Activated CD4-positive, alpha-beta memory T cell treated with anti-CD3 and anti-CD28 coated beads, Interleukin-2, amount 10 ng/mL, durations not matched to agents 7 days and 5 days (primary cell): ENCODE measurements around the gene HTR1A. TPM values are rescaled to one million over a fixed set of nuclear protein-coding genes. Genes with fewer than 3 reads are reported as not detected.

Experiments used
- CTCF ChIA-PET: fragments of 350-600 bp; sonication (Branson Sonifier 250); formaldehyde crosslinking; loops from one replicate; lab custom pipeline; 2021; ENCODE audit warnings: antibody characterized with exemption, inconsistent platforms; lab: Charles Lee
- POLR2A ChIA-PET: fragments of 350-600 bp; sonication (Branson Sonifier 250); formaldehyde crosslinking; loops from one replicate; lab custom pipeline; 2021; ENCODE audit warnings: antibody characterized with exemption; lab: Charles Lee
- DNase-seq: peaks from one replicate; pipeline ENCODE4 v3.0.0-alpha.2; 2020
- H3K27ac Mint-ChIP-seq: one replicate; pipeline ENCODE4 v1.8.0; 2021; ENCODE audit warnings: mild to moderate bottlenecking, mixed read lengths
- H3K27me3 Mint-ChIP-seq: one replicate; pipeline ENCODE4 v1.8.0; 2021; ENCODE audit warnings: mixed read lengths
- H3K36me3 Mint-ChIP-seq: one replicate; pipeline ENCODE4 v1.8.0; 2021; ENCODE audit warnings: low read depth, mixed read lengths
- H3K4me1 Mint-ChIP-seq: one replicate; pipeline ENCODE4 v1.8.0; 2021; ENCODE audit warnings: mixed read lengths
- H3K4me3 Mint-ChIP-seq: one replicate; pipeline ENCODE4 v1.8.0; 2021; ENCODE audit warnings: mild to moderate bottlenecking, mixed read lengths
- H3K9me3 Mint-ChIP-seq: one replicate; pipeline ENCODE4 v1.8.0; 2021; ENCODE audit warnings: mixed read lengths
- total RNA-seq, 2 experiments: library from RNA; stranded (reverse); gene quantifications; one replicate each; pipeline ENCODE4 v1.2.3, GENCODE V29; 2021

HTR1A gene
- not detected for total RNA-seq

DNA sequence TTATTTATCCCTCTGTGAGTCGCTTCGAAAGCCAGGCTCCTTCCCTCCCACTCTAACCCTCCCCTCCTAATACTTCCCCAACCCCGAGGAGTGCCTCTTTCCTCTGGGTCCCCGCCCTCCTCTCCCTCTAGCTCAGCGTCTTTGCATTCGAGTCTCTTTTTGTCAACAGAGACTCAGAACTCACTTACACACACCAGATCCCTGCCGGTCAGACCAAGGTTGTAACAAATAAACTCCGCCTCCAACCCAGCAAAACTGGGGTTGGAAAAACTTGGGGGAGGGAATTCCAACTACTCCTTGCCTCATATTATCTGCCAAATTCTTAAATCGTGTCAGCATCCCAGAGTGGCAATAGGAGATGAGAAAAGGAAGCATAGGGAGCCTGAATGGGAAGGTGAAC is at the start of gene HTR1A:
HTR1A (minus strand) TSS at position 167 of the 400 bp plus-strand sequence. CDS start 726 bp downstream, outside the sequence.
- CTCF ChIA-PET: no interaction called here

DNA sequence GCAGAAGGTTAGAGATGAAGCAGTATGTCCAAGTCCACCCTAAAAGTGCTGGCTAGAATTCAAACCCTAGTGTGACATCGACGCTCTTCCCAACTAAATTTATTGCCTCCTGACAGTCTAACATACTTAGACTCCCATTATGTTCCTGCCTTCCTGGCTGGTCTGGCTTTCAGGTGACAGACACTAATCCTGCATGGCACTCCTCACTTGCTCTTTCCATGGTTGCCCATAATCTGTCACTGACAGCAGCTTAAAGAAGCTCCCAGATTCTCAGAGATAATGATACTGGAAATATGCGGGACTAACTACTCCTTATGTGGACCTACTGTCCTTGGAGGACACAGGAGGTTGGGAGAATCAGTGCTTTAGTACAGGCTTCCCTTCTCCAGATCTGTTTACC is 41.7 kb upstream of the HTR1A start:
- DNase-seq: no peak
- no peaks in the 10 kb centered on the region for H3K4me1 Mint-ChIP-seq
- POLR2A ChIA-PET: no interaction called here
- no peaks in the 10 kb centered on the region for H3K36me3 Mint-ChIP-seq
- CTCF ChIA-PET: no interaction called here
- no peaks in the 10 kb centered on the region for H3K9me3 Mint-ChIP-seq
- no peak overlapping the region for H3K27ac Mint-ChIP-seq
- no peaks in the 10 kb centered on the region for H3K27me3 Mint-ChIP-seq
- no peak overlapping the region for H3K4me3 Mint-ChIP-seq

More for the DNA sequence above, at the start of gene HTR1A:
- Mint-ChIP-seq H3K4me1 (no peaks in the 10 kb centered on the region), H3K9me3 (peaks cover 3% of the 10 kb centered on the region), H3K27ac (no peak within 1 kb of the TSS), H3K36me3 (no peaks in the 10 kb centered on the region), H3K4me3 (no peak within 1 kb of the TSS), H3K27me3 (peaks cover 16% of the 10 kb centered on the region)
- DNase-seq: no peak
- POLR2A ChIA-PET: no interaction called here

DNA sequence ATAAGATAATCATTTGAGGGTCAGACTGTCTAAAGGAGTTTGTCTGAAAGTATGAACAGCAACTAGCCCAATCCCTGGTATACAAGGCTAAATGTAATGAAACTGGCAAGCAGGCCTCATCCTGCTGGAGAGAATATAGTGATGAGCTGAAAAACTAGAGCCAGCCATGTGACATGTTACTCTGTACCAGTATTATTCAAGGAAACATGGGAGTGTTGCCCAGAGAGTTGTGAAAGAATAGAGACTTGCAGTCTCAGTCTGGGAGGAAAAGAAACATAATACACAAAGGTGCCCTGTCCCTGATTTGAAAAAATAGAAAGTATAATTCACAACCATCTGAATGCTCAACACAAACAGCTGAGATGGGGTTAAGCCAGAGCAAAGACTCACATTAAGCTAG is 37.9 kb upstream of the HTR1A start:
- DNase-seq: no peak
- no peak overlapping the region for H3K4me3 Mint-ChIP-seq
- no peaks in the 10 kb centered on the region for H3K27me3 Mint-ChIP-seq
- no peaks in the 10 kb centered on the region for H3K4me1 Mint-ChIP-seq
- H3K27ac Mint-ChIP-seq: no peak overlapping the region
- ChIA-PET CTCF (no interaction called here), POLR2A (no interaction called here)
- peaks cover 6% of the 10 kb centered on the region for H3K9me3 Mint-ChIP-seq
- H3K36me3 Mint-ChIP-seq: no peaks in the 10 kb centered on the region

DNA sequence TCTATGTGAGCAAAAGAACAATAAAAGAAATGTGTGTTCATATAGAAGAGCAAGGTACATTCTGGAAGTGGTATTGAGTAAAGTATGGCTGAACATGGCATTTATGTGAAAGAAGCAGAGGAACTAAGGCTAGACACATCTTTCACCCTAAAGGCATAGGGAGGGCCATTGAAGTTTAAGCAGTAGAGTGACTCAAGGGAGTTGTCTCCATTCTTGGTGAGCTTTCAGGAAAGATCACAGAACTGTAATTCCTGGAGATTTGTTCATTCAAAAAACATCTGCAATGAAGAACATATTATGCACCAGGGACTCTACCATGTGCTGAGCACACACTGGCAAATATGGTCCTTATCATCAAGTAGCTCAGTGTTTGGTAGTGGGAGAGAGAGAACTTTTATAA is 24.8 kb upstream of the HTR1A start:
- ChIA-PET POLR2A (no interaction called here), CTCF (no interaction called here)
- Mint-ChIP-seq H3K27ac (no peak overlapping the region), H3K27me3 (no peaks in the 10 kb centered on the region), H3K9me3 (no peaks in the 10 kb centered on the region), H3K4me1 (no peaks in the 10 kb centered on the region), H3K36me3 (no peaks in the 10 kb centered on the region), H3K4me3 (no peak overlapping the region)
- no peak for DNase-seq

DNA sequence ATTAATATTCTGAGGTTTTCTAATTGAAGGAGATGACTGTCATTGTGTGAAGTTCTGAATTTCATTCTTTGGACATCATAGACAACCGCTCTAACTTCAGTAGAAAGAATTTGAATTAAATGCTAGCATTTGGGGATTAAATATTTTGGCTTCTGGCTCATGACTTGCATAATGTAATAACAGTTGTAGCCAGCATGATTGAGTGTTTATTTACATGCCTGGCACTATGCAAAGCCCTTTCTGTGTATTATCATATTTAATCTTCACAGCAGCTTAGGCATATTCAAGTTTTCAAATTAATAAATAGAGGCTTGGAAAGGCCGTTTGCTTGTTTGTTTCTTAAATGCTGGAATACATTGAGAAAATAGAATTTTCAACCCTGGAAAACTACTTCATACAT is 19.6 kb upstream of the HTR1A start:
- Mint-ChIP-seq H3K4me1 (no peaks in the 10 kb centered on the region), H3K27ac (no peak overlapping the region), H3K9me3 (peaks cover 10% of the 10 kb centered on the region), H3K4me3 (no peak overlapping the region), H3K36me3 (no peaks in the 10 kb centered on the region), H3K27me3 (no peaks in the 10 kb centered on the region)
- POLR2A ChIA-PET: no interaction called here
- CTCF ChIA-PET: no interaction called here
- no peak for DNase-seq

DNA sequence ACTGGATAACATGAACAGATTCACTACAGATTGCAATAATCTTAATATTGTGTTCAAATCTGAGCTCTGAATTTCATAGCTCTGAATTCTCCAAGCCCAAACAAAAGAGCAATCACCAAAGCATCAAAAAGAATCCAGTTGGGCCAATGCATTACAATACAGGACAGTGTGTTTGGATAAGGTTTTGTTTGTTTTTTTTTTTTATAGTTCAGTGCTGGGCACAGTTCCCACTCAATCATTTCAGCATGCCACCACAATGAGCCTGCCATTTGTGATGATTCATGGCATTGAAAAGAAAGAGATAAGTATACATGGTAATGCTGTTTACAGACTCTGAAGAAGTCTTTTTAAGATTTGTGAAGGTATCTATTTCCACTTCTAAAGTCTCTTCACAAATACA is 1.7 kb upstream of the HTR1A start:
- H3K4me1 Mint-ChIP-seq: no peaks in the 10 kb centered on the region
- CTCF ChIA-PET: no interaction called here

DNA sequence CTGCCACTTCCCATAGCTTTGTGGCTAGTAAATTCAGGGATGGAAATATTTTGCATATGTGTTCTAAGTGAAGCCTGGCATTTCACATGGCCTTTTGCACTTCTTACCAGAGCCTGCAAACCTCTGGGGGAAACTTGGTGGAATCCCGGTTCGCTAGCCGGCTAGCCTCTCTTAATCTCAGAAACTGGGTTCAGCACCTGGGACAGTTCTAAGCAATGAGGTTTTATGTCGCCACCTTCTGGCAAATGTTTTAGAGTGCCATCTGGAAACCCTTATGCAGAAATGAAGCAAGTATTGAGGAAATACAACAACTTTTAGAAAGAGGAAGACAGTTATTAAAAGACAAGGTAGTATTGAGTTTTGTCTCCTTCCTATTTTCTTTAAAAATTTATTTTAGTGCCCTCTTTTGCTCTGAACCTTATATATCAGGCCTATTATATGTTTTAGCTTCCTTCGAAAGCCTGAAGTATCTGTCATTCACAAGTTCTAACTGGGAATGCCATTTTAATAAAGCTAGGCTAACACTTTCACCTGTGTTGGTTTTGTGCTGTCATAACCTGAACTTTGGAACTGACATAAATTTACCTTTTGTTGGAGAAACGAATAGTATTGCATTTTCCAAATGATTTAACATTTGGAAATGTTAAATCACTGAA is 963 bp upstream of the HTR1A start:
- CTCF ChIA-PET: no interaction called here
- H3K4me1 Mint-ChIP-seq: no peaks in the 10 kb centered on the region
- no peak overlapping the region for H3K4me3 Mint-ChIP-seq
- H3K27me3 Mint-ChIP-seq: peaks cover 16% of the 10 kb centered on the region
- no peak overlapping the region for H3K27ac Mint-ChIP-seq
- peaks cover 3% of the 10 kb centered on the region for H3K9me3 Mint-ChIP-seq
- POLR2A ChIA-PET: no interaction called here
- no peaks in the 10 kb centered on the region for H3K36me3 Mint-ChIP-seq
- peak; percentile 24 for DNase-seq

More for the DNA sequence above, 1.7 kb upstream of the HTR1A start:
- Mint-ChIP-seq H3K36me3 (no peaks in the 10 kb centered on the region), H3K4me3 (no peak overlapping the region), H3K27me3 (peaks cover 16% of the 10 kb centered on the region), H3K9me3 (peaks cover 3% of the 10 kb centered on the region), H3K27ac (no peak overlapping the region)
- POLR2A ChIA-PET: no interaction called here
- no peak for DNase-seq

DNA sequence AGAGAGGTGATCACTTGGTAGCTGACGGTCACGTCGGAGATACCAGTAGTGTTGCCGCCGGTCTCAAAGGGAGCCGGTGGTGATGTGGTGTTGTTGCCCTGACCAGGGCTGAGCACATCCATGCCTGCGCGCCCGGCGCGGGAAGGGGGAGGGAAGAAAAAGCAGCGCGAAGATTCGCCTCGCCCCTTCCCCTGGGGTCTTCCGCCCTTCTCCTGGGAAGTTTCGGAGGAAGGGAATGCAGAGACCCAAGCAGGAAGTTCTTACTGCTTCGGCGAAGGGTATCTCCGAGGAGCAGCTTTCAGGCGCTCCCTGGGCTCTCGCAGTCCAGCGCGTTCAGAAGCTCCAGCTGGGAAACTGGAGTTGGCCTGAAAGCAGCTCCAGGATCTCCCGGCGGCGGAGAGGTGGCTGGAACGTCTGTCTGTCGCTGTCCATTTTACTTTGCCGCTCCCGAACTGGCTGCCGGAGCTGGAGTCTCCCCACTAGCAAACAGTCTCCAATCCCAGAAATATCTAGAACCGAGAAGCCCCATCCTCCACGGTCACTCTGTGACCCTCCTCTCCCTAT is 565 bp downstream of the HTR1A start:
- Mint-ChIP-seq H3K27ac (no peak overlapping the region), H3K27me3 (peaks cover 16% of the 10 kb centered on the region), H3K9me3 (peaks cover 3% of the 10 kb centered on the region), H3K4me1 (no peaks in the 10 kb centered on the region), H3K4me3 (no peak overlapping the region), H3K36me3 (no peaks in the 10 kb centered on the region)
- POLR2A ChIA-PET: no interaction called here
- CTCF ChIA-PET: no interaction called here
- DNase-seq: no peak

DNA sequence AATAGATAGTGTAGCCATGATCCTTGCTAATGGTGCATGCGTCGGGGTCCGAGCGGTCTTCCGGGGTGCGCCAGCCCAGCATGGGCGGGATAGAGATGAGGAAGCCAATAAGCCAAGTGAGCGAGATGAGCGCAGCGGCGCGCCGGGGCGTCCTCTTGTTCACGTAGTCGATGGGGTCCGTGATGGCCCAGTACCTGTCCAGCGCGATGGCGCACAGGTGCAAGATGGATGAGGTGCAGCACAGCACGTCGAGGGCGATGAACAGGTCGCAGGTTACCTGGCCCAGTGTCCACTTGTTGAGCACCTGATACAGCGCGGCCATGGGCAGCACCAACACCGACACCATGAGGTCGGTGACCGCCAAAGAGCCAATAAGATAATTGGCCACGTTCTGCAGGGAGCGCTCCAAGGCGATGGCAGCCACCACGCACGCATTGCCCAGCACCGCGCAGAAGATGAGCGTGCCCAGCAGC is 1.1 kb downstream of the HTR1A start:
- ChIA-PET CTCF (no interaction called here), POLR2A (no interaction called here)
- H3K27ac Mint-ChIP-seq: no peak overlapping the region
- DNase-seq: no peak
- no peaks in the 10 kb centered on the region for H3K4me1 Mint-ChIP-seq
- no peaks in the 10 kb centered on the region for H3K36me3 Mint-ChIP-seq
- H3K4me3 Mint-ChIP-seq: no peak overlapping the region
- H3K9me3 Mint-ChIP-seq: peaks cover 3% of the 10 kb centered on the region
- peaks cover 16% of the 10 kb centered on the region for H3K27me3 Mint-ChIP-seq

DNA sequence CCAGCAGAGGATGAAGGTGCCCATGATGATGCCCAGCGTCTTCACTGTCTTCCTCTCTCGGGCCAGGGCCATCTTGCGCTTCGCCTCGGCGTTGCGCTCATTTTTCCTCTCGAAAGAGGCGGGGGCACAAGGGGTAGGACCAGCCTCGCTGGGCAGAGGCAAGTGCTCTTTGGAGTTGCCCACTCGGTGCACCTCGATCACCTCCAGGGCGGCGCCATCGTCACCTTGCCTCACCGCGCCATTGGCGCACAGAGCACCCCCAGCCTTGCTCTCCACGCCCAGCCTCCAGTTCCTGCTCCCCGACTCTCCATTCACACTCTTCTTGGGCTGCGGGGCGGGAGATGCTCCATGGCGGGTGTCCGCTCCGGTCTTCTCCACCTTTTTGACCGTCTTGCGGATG is 1.6 kb downstream of the HTR1A start:
- no peaks in the 10 kb centered on the region for H3K36me3 Mint-ChIP-seq
- POLR2A ChIA-PET: no interaction called here
- DNase-seq: no peak
- peaks cover 3% of the 10 kb centered on the region for H3K9me3 Mint-ChIP-seq
- H3K27ac Mint-ChIP-seq: no peak overlapping the region
- H3K4me1 Mint-ChIP-seq: no peaks in the 10 kb centered on the region
- CTCF ChIA-PET: no interaction called here
- H3K4me3 Mint-ChIP-seq: no peak overlapping the region
- peaks cover 16% of the 10 kb centered on the region for H3K27me3 Mint-ChIP-seq

DNA sequence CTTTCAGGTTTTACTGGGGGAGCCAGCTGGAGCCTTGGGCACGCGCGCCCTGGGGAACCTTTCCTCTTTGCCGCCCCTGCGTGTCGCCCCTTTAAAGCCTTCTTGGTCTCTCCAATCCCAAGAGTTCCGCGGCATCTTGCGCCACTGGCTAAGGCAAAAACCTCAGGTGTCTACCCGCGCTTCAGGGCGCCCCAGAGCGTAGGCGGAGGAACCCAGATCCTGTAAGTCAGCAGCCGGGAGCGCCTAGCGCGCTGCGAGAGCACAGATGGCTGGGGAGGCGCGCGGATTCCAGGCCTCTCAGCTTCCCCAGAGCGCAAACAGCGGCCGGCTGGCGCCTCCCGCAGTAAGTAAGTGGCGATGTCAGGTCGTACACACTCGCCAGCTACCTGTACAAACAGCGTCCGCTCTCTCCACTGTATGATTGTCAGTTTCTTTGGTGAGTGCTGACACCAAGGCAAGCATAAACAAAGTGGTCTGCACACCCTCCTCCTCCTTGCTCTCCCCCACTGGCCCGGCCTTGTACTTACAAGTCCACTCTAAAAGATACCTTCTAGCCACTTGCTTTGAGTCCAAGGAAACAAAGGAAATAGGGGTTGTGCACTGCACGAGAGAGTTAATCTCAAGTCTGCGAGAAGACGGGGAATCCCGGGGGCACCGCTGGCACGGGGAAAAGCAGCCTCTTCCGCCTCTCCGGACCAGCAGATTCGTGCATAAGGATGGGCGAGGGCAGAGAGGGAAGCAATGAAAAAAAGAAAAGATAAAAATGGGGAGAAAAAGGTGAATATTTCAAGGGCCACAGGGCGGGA is 2.9 kb downstream of the HTR1A start:
- H3K27me3 Mint-ChIP-seq: peaks cover 16% of the 10 kb centered on the region
- H3K36me3 Mint-ChIP-seq: no peaks in the 10 kb centered on the region
- peaks cover 3% of the 10 kb centered on the region for H3K9me3 Mint-ChIP-seq
- H3K4me1 Mint-ChIP-seq: no peaks in the 10 kb centered on the region
- H3K27ac Mint-ChIP-seq: no peak overlapping the region
- ChIA-PET POLR2A (no interaction called here), CTCF (no interaction called here)
- no peak overlapping the region for H3K4me3 Mint-ChIP-seq
- no peak for DNase-seq

DNA sequence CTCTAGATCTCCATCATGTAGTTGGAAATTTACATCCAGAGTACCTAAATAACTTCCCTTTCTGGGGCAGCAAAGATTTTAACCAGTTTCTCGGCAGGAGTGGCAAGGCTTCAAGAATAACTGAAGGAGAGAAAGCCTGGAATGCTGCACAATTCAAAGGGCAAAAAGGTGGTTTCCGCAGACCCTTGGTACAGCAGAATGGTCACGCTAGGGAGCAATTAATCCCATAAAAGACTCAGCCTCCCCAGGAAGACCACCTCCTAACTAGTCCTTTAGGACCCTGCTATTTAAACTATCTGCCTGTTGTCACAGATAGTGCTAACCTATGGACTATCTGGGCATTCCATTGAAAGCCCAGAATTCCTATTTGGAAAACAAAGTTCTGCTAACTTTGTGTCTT is 3.6 kb downstream of the HTR1A start:
- no peaks in the 10 kb centered on the region for H3K4me1 Mint-ChIP-seq
- peaks cover 16% of the 10 kb centered on the region for H3K27me3 Mint-ChIP-seq
- no peak overlapping the region for H3K4me3 Mint-ChIP-seq
- H3K36me3 Mint-ChIP-seq: no peaks in the 10 kb centered on the region
- H3K9me3 Mint-ChIP-seq: peaks cover 3% of the 10 kb centered on the region
- no peak for DNase-seq
- POLR2A ChIA-PET: no interaction called here
- no peak overlapping the region for H3K27ac Mint-ChIP-seq
- CTCF ChIA-PET: no interaction called here

DNA sequence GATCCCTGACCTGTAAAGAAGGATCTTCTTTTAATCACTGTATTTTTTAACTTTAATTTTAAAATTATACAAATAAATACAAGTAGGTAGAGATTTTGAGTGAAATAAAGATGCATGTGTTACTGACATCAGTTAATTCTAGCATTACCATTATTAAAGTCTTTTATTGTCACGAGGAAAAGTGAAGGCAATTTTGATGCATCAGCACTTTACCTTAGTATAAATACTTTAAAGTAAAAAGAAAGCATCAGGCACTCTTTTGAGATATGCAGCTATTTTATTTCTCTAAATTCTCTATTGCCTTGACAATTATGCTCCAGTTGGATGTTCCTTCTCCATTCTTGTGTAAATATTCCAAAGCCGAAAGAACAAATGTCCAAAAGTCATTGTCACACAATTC is 4.6 kb downstream of the HTR1A start:
- Mint-ChIP-seq H3K27ac (no peak overlapping the region), H3K27me3 (peaks cover 16% of the 10 kb centered on the region), H3K36me3 (no peaks in the 10 kb centered on the region), H3K4me1 (no peaks in the 10 kb centered on the region), H3K9me3 (peaks cover 3% of the 10 kb centered on the region), H3K4me3 (no peak overlapping the region)
- POLR2A ChIA-PET: no interaction called here
- CTCF ChIA-PET: no interaction called here
- DNase-seq: no peak
